Stimulated activated naive CD8-positive, alpha-beta T cell treated with anti-CD3 and anti-CD28 coated beads, Interleukin-15, Interleukin-2, amounts not matched to agents 100 U/mL and 50 U/mL, for 24 hours (primary cell): Measurements from ENCODE around the gene C5orf58.
"Not testable (repeated sequence)": the region's sequence is repeated elsewhere in the genome, so short reads cannot be mapped to it uniquely, and the experiment has no call there.

Experiments
- ATAC-seq: fragments of 150-1000 bp; cut with Tn5 transposase; one replicate; pipeline ENCODE4 v1.10.0; 2021
- DNase-seq: peaks from one replicate; pipeline ENCODE4 v3.0.0; 2021

The C5orf58 gene

DNA sequence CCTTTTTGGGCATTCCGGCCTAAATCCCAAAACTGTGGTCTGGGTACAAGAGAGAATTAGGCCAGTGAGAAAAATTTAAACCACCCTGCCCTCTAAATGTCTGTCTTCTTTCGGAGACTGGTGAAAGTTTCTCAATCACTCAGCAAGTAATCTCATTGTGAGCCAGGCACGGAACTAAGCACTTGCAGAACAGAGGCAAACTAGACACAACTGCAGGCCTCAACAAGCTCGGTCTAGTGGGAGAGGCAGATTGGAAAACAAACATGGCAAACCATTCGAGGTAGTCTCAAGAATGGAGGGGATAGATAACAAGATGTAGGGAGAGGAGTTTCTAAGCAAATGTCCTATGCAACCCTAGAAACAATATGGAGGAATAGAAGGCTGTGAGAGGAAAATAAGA is 8.9 kb upstream of the C5orf58 start:
- DNase-seq (no peak), ATAC-seq (no peak)

DNA sequence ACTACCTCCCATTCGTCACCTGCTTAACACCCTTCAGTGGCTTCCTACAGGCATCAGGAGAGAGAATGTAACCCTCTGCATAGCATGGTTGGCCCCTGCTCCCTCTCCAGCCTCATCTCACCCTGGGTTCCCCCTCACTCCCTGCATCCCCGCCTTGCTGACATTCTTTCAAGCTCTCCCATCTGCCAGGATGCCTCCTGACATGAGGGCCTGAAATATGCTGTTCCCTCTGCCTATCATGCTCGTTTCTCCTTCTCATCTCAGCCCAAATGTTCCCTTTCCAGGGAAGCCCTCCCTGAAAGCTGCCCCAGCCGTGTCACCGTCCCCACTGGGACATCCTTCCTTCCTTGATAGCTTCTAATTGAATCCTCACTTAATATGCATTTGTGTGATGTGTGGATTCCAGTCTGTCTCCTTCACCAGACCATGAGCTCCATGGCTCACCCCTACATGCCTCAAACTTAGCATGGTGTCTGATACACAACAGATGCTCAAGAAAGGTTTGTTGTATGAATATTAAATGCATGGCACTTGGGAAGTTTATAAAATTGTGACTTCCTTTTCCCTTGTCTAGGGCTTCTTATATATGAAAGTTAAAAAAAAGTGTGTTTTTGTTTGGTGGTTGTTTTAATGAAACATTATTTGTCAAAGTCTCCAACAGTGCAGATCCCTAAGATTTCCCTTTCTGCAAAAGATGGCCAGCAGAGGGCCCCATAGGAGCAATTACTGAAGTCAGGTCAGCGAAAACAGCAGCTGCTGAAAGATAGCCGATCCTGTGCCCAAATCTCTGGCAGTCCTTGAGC is 7.3 kb upstream of the C5orf58 start:
- ATAC-seq (peak; percentile 65), DNase-seq (peak; percentile 83)

DNA sequence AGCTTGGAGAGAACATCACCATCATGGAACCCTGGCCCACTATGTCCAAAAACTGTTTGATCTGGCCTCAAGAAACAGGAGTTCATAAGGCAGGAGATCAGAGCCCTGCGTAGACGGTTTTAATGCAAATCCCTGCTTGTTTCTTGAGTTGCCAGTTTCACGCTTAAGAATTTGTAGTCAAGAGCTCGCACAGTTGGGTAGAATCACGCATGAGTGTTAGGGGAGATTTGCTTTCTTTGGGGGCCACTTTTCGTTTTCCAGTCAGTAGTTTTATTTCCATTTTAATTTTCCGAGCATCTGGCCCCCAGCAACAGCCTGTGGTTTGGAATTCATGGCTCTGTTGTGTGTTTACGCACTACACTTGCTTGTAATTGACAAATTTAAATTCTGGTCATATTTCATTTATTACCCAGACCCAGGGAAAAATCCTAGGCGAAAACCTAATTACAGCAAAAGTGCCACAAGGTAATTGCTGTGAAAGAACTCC is 6.6 kb upstream of the C5orf58 start:
- ATAC-seq (no peak), DNase-seq (no peak)

DNA sequence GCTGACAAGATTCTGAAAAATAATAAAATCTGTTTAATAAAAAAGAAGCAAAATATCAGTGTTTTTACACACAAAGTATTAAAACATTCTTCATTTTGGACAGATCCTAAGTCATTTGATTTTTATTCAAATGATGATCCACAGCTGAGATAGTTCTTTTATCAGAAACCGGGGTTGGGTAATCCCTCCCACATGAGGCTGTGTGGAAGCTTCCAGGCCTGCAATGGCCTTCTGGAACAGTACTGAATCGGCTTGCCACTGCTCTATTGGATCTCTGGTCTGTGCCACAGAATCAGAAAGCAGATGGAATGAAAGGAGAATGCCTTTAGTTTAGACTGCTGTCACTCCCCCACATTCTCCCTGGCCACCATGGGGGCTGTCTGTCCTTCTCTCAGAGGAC is 6.1 kb upstream of the C5orf58 start:
- no peak for DNase-seq
- ATAC-seq: no peak

DNA sequence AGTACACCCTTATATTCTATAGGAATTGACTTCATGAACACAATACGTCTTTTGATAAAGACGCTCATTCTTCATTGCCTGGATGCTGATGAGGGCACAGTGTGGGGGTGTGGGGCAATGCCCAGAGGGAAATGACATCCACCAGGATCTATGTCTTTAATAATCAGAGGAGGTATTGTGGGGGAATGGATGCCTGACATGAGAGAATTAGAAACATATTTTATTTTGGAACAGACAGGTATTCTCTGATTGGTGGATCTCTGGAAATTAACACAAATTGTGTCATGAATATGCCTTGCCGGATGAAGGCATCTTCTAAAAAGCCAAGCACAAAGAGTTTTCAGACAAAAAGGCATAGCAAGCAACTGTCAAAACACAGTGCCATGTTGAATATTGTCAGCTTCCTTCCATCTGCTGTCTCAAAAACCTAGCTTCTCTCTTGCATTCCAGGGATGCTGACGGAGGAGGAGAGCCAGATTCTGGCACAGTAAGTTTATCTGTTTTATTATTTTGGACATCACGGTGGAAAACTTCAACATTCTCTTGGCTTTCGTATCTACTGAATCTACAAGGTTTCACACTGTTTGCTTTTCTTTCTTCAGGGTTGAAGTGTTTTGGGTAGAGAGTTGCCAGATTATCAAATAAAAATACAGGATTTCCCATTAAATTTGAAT is 3.9 kb upstream of the C5orf58 start:
- no peak for DNase-seq
- ATAC-seq: no peak

DNA sequence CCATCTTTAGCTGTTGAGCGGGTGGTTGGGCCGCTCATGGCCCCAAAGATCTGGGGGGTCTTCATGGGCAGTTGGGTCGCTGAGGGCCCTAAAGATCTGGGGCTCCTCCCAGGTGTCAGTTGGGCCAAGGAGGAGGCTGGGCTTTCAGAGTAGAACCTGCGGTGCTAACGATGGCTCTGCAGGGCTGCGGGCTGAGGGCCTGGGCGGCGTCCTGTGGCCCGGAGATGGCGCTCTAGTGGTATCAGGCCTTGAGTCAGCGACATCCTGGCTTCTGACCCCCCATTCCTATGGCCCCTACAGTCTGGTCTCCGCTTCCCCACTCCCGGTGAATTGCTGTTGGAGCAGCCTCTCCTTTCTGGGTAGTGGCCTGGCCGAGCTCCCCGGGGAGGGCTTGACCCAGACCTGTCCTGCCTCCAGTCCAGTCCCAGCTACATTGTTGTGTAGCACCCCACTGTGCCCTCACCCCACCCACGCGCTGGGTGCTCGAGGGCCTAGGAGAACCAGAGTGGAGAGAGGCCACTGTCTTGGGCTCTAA is 640 bp downstream of the C5orf58 start:
- ATAC-seq (no peak), DNase-seq (no peak)

DNA sequence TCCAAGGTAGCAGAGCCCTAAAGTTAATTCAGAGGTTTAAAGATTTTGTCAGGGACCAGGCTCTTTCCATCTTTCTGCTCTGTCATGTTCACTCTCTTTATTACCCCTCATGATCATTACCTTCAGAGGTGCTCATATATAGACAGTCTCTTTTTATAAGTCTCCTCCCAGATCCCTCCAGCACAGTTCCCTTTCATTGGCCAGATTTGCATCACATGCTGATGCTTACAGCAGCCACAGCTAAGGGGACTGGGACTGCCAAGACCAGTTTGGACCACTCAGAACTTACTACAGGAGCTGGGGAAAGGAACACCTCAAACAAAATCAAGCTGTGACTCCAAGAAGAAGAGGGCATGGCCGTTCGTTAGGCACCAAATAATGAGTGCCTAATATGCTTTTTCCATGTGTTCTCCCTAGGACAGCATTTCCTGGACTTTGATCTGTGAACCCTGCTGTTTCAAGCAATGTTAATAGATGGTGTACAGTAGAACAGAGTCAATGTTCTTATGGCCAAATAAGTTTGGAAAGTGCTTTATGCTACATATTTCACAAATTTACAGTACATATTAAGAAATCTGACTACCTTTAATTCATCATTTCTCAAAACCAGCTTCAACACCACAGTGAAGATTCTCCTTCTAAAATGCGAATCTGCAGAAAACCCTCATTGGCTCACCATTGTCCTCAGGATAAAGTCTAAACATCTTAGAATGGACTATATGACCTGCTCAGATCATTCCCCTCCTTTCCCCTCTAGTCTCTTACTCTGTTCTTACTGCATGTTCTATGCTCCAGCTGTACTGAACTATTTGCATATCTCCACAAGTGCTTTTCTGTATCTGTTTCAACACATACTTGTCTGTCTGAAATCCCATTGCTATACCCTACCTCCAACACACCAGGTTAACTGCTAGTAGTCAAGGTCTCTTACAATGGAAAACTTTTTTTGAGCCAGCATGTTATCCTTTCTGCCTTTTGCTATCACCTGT is 3.4 kb downstream of the C5orf58 start:
- DNase-seq (no peak), ATAC-seq (no peak)

DNA sequence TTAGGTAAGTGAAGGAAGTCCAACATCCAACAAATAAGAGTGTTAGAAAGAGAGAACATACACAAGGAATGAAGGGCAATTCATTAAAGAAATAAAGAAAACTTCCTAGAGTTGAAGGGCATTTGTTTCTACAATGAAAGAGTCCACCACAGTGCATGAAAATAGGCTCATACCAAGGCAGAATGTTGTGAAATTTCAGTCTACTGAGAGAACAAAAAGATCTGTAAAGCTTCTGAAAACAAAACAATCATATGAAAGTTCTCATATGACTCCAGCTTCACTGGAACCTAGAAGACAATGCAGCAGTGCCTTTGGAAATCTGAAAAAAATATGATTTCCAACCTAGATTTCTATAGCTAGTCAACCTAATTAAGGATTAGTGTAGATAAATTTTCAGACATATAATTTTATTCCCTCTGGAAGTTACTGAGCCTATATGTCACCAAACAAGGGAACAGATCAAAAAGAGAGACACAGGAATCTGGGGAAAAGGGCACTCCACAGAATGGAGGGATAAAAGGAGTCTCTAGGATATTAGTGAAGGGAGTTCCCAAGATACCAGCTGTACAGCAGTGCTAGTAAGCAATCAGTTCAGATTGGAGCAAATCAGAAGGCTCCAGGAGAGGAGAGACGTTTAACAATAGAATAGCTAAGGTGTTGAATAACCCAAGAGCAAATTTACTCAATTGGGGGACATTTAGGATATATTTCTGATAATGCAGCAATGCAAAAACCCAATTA is 5.8 kb downstream of the C5orf58 start:
- DNase-seq (no peak), ATAC-seq (no peak)

DNA sequence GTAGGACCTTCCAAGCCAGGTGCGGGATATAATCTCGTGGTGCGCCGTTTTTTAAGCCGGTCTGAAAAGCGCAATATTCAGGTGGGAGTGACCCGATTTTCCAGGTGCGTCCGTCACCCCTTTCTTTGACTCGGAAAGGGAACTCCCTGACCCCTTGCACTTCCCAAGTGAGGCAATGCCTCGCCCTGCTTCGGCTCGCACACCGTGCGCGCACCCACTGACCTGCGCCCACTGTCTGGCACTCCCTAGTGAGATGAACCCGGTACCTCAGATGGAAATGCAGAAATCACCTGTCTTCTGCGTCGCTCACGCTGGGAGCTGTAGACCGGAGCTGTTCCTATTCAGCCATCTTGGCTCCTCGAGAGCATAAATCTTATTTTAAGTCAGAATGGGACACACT is 12.7 kb downstream of the C5orf58 start:
- not testable (repeated sequence) for DNase-seq, ATAC-seq

DNA sequence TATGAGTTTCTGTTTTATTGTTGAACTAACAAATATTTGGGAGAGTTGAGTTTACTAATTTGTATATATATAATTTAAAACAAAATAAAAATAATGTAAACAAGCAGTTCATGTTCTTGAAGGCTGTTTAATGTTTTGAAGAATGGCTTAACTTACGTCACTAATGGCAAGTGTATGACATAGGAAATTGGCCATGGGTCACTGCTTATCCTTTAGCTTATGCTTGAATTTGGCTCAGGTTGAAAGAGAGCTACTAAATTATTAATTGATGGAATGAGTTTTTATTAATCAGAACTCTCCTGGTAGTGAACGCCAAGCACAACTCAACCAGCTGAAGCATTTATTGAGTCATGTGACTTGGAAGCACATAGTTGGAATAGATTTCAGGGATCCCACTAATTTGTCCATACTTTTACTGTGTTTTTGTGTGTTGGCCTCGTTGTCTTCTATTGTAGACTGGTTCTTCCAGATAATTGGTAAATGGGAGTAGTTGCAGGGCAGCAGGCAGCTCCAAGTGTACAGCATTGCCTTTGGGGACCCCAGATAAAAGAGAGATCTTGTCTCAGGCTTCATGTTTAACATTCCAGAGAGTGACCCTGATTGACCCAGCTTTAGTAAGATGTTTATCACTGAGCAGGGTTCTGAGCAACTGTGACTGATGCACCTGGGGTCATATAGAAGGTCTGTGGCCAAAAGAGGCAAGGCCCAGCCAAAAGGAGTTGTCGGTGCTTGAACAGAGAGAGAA is 13.5 kb downstream of the C5orf58 start:
- ATAC-seq: no peak
- DNase-seq: no peak

DNA sequence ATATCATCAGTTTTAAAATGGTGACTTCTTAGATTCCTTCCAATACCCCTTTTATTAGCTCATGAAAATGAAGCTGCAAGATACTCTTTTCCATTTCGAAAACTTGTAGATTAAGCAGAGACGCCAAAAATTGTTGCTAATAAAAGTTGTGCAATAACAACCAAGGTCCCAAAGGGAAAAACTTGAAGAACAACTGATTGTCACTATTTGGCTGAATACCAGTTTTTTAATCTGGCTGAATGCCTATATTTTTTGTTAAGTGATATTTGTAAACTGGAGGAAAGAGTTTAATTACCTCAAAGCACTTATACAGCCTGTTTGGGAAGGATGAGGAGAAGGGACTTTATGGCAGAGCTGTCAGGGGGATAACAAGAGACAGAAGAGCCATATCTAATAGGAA is 14.6 kb downstream of the C5orf58 start:
- DNase-seq (no peak), ATAC-seq (no peak)

DNA sequence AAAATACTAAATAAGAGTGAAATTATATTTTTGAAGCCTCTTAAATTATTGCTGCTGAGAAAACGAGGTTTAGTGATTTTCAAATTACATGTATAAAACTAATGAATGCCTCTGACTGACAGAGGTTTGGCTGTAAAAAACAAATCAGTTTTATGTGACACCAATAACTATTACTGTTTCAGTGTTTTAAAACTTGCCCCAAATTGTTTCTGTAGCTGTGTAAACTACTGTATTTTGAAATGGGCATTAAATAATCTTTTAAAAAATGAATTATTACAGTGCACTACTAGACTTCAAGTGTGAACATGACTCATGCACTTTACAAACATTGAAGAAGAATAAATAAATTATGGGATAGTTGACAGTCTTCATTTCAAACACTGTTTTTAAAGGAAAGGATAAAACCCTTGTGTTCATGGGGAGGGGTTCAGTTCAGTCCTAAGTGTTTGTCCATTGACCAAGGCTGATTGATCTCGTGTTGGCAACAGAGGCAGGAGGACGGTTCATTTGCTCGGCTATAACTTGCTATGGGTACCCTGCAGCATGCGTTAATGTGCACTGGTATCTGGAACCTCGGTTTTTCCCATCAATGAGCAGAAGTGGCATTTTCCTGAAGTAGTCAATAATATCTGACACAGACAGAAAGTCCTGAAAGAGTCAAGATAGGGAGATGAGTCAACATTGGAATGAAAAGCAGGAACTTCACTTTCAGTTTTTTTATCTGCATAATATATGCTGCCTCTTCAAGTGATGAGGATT is 15.6 kb downstream of the C5orf58 start:
- DNase-seq (no peak), ATAC-seq (peak; percentile 40)

DNA sequence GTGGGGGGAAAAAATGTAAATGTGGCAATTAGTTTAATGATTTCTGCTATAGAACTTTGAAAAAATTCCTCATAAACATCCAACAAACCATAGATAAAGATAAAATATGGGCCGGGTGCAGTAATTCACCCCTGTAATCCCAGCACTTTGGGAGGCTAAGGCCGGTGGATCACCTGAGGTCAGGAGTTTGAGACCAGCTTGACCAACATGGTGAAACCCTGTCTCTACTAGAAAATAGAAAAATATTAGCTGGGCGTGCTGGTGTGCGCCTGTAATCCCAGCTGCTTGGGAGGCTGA is 16.1 kb downstream of the C5orf58 start:
- ATAC-seq, DNase-seq: not testable (repeated sequence)

DNA sequence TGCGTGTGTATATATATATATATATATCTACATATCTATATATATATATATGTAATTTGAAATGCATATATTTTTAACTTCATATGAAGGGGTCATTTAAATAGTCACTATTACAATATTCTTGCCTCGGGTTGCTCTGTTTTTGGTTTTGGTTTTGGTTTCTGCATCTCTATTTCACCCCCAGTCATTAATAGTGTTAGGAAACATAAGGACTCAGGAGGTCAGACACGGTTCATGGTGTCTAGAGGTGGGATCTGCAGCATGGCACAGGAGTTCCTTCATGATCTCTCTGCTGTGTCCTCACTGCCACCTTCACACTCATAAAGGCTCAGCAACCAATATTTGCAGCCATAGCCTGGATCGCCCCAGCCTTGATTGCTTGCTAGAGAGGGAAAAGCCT is 16.6 kb downstream of the C5orf58 start:
- ATAC-seq: no peak

DNA sequence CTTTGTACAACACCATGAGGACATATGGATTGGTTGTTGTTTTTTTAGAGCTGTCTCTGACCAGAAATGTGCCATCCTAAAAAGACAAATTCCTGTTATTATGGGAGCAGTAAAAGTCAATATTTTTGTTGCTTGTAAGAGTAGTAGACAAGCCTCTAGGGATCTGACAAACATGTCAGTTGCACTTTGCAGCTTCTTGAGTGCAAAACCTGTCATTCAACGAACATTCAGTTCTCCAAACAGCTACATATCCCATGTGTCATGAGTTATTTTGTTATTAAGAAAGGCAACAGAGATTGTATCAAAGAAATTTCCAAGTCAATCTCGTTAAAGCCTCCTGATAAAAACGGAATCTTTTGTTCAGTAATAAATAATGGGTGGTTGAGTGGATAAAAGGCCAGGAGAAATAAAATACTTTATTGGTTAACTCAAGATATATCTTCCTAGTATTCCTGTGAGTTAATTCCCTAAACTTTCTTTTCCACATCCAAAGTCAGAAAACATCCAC is 18.1 kb downstream of the C5orf58 start:
- no peak for ATAC-seq
- DNase-seq: no peak

More for the DNA sequence above, 16.6 kb downstream of the C5orf58 start:
- DNase-seq: no peak

DNA sequence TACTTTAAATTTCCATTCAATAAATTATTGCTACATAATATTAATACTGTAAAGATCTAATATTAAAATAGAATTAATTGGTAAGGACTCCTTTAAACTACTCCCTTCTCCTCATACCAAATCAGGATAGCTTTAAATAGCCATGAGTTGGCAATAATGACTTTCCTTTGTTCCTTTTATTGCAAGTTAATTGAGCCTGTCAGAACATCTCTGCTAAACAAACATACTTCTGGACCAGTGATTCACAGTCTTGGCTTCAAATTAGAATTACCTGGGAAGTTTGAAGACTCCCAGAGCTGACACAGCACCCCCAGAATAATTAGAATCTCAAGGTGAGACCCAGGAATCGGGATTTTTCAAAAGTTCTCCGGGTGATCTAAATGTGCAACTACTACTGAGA is 18.7 kb downstream of the C5orf58 start:
- no peak for ATAC-seq
- DNase-seq: no peak

DNA sequence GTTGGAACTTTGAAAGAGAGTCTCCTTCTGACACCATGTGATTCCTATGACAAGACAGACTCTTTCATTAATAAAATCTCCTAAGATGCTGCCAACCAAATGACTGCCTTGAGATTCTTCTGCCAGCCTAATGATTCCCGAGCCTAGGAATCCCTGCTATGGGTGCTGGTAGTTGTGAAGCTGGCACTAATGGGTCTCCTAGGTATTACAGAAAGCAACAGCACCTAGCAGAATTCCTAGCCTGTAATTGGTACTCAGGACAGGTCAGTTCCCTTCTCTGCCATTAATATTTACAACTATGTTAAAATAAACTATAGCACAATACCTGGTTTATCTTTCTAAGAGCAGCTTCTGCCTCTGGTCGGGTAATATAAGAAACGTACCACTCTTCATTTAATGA is 19.3 kb downstream of the C5orf58 start:
- no peak for ATAC-seq

DNA sequence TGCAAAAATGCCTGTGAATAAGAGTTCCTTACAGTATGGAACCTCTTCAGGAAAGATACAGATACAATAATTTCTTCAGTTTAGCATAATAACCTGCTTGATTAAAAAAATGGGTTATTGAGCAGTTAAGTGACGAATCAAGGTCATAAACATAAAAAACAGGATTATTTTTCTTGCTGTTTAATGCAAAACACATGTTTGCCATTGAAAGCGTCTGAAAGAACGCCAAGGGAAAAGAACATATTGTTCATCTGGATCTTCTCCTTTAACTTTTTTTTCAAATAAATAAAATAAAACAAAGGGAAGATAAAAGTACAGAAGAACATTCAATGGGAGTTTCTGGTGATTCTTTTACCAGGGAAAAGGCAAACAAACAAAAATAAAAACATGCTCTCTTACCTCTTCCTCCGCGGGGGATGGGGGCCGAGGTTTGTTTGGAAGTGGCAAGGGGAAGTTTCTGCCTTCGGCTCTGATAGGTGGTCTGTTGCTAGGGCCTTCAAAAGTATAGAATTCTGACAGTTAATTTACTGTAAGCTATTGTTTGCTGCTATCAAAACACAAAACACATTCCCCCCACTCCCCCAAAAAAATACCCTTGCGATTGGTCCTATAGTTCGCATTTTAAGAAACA is 20.1 kb downstream of the C5orf58 start:
- DNase-seq (no peak), ATAC-seq (no peak)

More for the DNA sequence above, 19.3 kb downstream of the C5orf58 start:
- no peak for DNase-seq

DNA sequence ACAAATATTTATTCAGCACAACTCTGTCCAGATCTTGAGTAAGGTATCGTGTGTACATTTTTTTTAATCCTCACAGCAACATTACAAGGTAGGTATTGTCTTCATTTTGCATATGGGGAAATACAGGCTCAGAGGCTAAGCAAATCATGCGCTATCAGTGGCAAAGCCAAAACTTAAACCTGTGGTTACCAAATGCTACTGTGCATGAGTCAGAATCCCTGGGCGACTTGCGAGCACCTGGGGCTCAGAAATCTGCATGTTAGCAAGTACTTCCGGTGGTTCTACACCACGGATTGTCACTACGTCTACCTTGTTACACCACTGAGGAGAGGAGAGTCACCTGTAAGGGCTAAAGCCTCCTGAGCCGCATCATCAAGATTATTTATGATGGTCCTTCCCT is 21.3 kb downstream of the C5orf58 start:
- ATAC-seq (peak; percentile 98), DNase-seq (no peak)
